PC-9 (cell line): Measurements from ENCODE around the gene GTF2I. TPM values are rescaled to one million over a fixed set of nuclear protein-coding genes. Genes with fewer than 3 reads are reported as not detected.
"Not testable (repeated sequence)": the region's sequence is repeated elsewhere in the genome, so short reads cannot be mapped to it uniquely, and the experiment has no call there.

Source experiments
- BruUV-seq: library from RNA; stranded (reverse); fragments of 400-500 nt; replicated peaks from 2 replicates; lab custom pipeline; 2021; lab: Mats Ljungman, UMichigan
- CTCF ChIA-PET: fragments of 300-600 bp; sonication (Branson Sonifier 250); formaldehyde crosslinking; loops from one replicate; lab custom pipeline; 2022; ENCODE audit warnings: antibody characterized with exemption; lab: Charles Lee
- POLR2A ChIA-PET: fragments of 300-600 bp; sonication (Branson Sonifier 250); formaldehyde crosslinking; loops from one replicate; lab custom pipeline; 2022; ENCODE audit warnings: antibody characterized with exemption; ENCODE audit not compliant: unreplicated experiment; lab: Charles Lee
- DNase-seq, 2 experiments: peaks; one replicate each; pipeline versions ENCODE4 v3.0.0 to v3.0.0-alpha.2; 2015 to 2022; ENCODE audit warnings: mixed read lengths in 1 of 2
- H2AFZ ChIP-seq: fragments of 200-600 bp; sonication (generic); 2 replicates; pipeline ENCODE4 v1.8.1; 2017; ENCODE audit warnings: antibody characterized with exemption
- H3F3A ChIP-seq: fragments of 200-600 bp; sonication (generic); 2 replicates; pipeline ENCODE4 v1.8.1; 2017; ENCODE audit warnings: antibody characterized with exemption, mild to moderate bottlenecking, low read depth; ENCODE audit not compliant: insufficient read depth
- H3K27ac ChIP-seq: fragments of 200-600 bp; sonication (generic); 2 replicates; pipeline ENCODE4 v1.6.1; 2016; ENCODE audit warnings: mixed run types
- H3K27me3 ChIP-seq: fragments of 200-600 bp; sonication (generic); 2 replicates; pipeline ENCODE4 v1.6.1; 2016; ENCODE audit warnings: low read depth, mixed run types; ENCODE audit not compliant: insufficient read depth
- H3K36me3 ChIP-seq: fragments of 200-600 bp; sonication (generic); 2 replicates; pipeline ENCODE4 v1.6.1; 2016; ENCODE audit warnings: low read depth, mixed run types
- H3K4me1 ChIP-seq: fragments of 200-600 bp; sonication (generic); replicated peaks from 2 replicates; pipeline ENCODE4 v1.6.1; 2016; ENCODE audit warnings: mixed run types; ENCODE audit not compliant: insufficient read depth
- H3K4me2 ChIP-seq: fragments of 200-600 bp; sonication (generic); 2 replicates; pipeline ENCODE4 v1.6.1; 2017; ENCODE audit warnings: mixed run types
- H3K4me3 ChIP-seq: fragments of 200-600 bp; sonication (generic); 2 replicates; pipeline ENCODE4 v1.6.1; 2016; ENCODE audit warnings: mixed run types
- H3K79me2 ChIP-seq: fragments of 200-600 bp; sonication (generic); 2 replicates; pipeline ENCODE4 v1.6.1; 2017; ENCODE audit warnings: low read depth, mixed run types
- H3K9me2 ChIP-seq: fragments of 200-600 bp; sonication (generic); 2 replicates; pipeline ENCODE4 v1.8.1; 2017; ENCODE audit warnings: mild to moderate bottlenecking; ENCODE audit not compliant: insufficient read depth
- H3K9me3 ChIP-seq: fragments of 200-600 bp; sonication (generic); 2 replicates; pipeline ENCODE4 v1.8.1; 2016; ENCODE audit warnings: low read depth; ENCODE audit not compliant: insufficient read depth
- H4K20me1 ChIP-seq: fragments of 200-600 bp; sonication (generic); 2 replicates; pipeline ENCODE4 v1.8.1; 2017; ENCODE audit not compliant: insufficient read depth
- intact Hi-C: fragments of 100-400 bp; cut with micrococcal nuclease; formaldehyde crosslinking; loops from one replicate; pipeline ENCODE4 v1.10.0; 2022; ENCODE audit not compliant: unreplicated experiment
- total RNA-seq: library from RNA; stranded (reverse); gene quantifications from 2 replicates; pipeline ENCODE4 v1.2.3, GENCODE V29; 2021

The GTF2I gene
- total RNA-seq, 1 experiment from 2014 or later: 364 TPM

- H2AFZ ChIP-seq, H3K79me2 ChIP-seq, H4K20me1 ChIP-seq, H3K4me2 ChIP-seq, H3K9me2 ChIP-seq, H3F3A ChIP-seq, H3K27me3 ChIP-seq, POLR2A ChIA-PET, DNase-seq, intact Hi-C loops, H3K27ac ChIP-seq, H3K4me3 ChIP-seq, CTCF ChIA-PET, H3K36me3 ChIP-seq, H3K4me1 ChIP-seq, H3K9me3 ChIP-seq, BruUV-seq: not testable (repeated sequence)
Measured at GRCh38 chr7:74783595-74783994, 126.1 kb downstream of the GTF2I start.

- peak; percentile 63 to 100 for DNase-seq
- intact Hi-C loops, H2AFZ ChIP-seq, H4K20me1 ChIP-seq, H3K9me3 ChIP-seq, H3K9me2 ChIP-seq, H3K27ac ChIP-seq, CTCF ChIA-PET, H3K27me3 ChIP-seq, H3K79me2 ChIP-seq, POLR2A ChIA-PET, H3K4me1 ChIP-seq, H3K4me3 ChIP-seq, H3F3A ChIP-seq, BruUV-seq, H3K36me3 ChIP-seq: not testable (repeated sequence)
- peak overlapping the region; percentile 46; the same call in 1 of the 2 replicates for H3K4me2 ChIP-seq
Measured at GRCh38 chr7:74788369-74789150, 131.0 kb downstream of the GTF2I start.

- H3K36me3 ChIP-seq, H3K9me3 ChIP-seq, DNase-seq, H3K27me3 ChIP-seq, POLR2A ChIA-PET, CTCF ChIA-PET, H3K4me1 ChIP-seq, H3K4me2 ChIP-seq, H3F3A ChIP-seq, H3K4me3 ChIP-seq, intact Hi-C loops, H2AFZ ChIP-seq, H3K27ac ChIP-seq, H3K9me2 ChIP-seq, H3K79me2 ChIP-seq, H4K20me1 ChIP-seq: not testable (repeated sequence)
- BruUV-seq: TSS peak; percentile 94
Measured at GRCh38 chr7:74789200-74789736, 131.8 kb downstream of the GTF2I start.

GRCh38 chr7:74797848-74798622 lies 140.5 kb downstream of the GTF2I start:
- H3K9me3 ChIP-seq, H3K4me1 ChIP-seq, H3K9me2 ChIP-seq, H3K4me3 ChIP-seq, H3K27me3 ChIP-seq, H3K36me3 ChIP-seq, H4K20me1 ChIP-seq, H2AFZ ChIP-seq, H3K4me2 ChIP-seq, intact Hi-C loops, H3F3A ChIP-seq, BruUV-seq, CTCF ChIA-PET, H3K79me2 ChIP-seq: not testable (repeated sequence)
- POLR2A ChIA-PET: interaction anchor here (0.6 kb wide), 3 partner anchors 111 to 1256 kb away, joined by 5 to 9 read pairs (median 6); no protein-coding TSS in a partner anchor
- peak overlapping the region; percentile 41; the same call in 1 of the 2 replicates for H3K27ac ChIP-seq
- DNase-seq: peak in 1 of 2 experiments; percentile 11

- H3K4me2 ChIP-seq, intact Hi-C loops: not testable (repeated sequence)
Measured at GRCh38 chr7:74798644-74799043, 141.1 kb downstream of the GTF2I start.

More at GRCh38 chr7:74798644-74799043, 141.1 kb downstream of the GTF2I start:
- H3K4me1 ChIP-seq, H2AFZ ChIP-seq, BruUV-seq, H4K20me1 ChIP-seq, CTCF ChIA-PET, H3F3A ChIP-seq, H3K27me3 ChIP-seq, H3K79me2 ChIP-seq, H3K4me3 ChIP-seq, H3K36me3 ChIP-seq, H3K9me2 ChIP-seq, H3K9me3 ChIP-seq: not testable (repeated sequence)
- POLR2A ChIA-PET: interaction anchor here (0.6 kb wide), 4 partner anchors 111 to 1255 kb away, joined by 3 to 9 read pairs (median 6); no protein-coding TSS in a partner anchor
- peak overlapping the region; percentile 41; the same call in 1 of the 2 replicates for H3K27ac ChIP-seq
- peak in 1 of 2 experiments; percentile 62 for DNase-seq

Other genes starting within 250 kb of the GTF2I start
- gene GTF2IRD1, start 203.8 kb upstream of the GTF2I start, total RNA-seq: 44.0 and 46.7 TPM in 2 replicates
- gene NCF1, start 116.3 kb downstream of the GTF2I start, total RNA-seq: 0.38 and 0.41 TPM in 2 replicates
- 15.6 and 18.3 TPM in 2 replicates for gene GTF2IRD2, start 193.9 kb downstream of the GTF2I start, total RNA-seq